Stimulated activated CD4-positive, alpha-beta T cell treated with anti-CD3 and anti-CD28 coated beads, Interleukin-2, amount 100 ng/mL, for 4 hours (primary cell): ENCODE results near the gene GNG7.
"Not testable (repeated sequence)": the region's sequence is repeated elsewhere in the genome, so short reads cannot be mapped to it uniquely, and the experiment has no call there.

Source experiments
- DNase-seq: peaks from one replicate; pipeline ENCODE4 v3.0.0-alpha.2; 2020; ENCODE audit warnings: low read depth

Gene GNG7

GRCh38 chr19:2619076-2619475 is 83.4 kb downstream of the GNG7 start:
- no peak for DNase-seq

- DNase-seq, result peak; percentile 87
Measured at GRCh38 chr19:2618611-2619010, 83.9 kb downstream of the GNG7 start.

GRCh38 chr19:2617393-2618165 is 84.9 kb downstream of the GNG7 start:
- DNase-seq, result no peak

GRCh38 chr19:2616741-2617392 is 85.6 kb downstream of the GNG7 start:
- DNase-seq, result no peak

- no peak for DNase-seq
Measured at GRCh38 chr19:2615782-2616181, 86.7 kb downstream of the GNG7 start.

GRCh38 chr19:2613507-2614295 is 88.8 kb downstream of the GNG7 start:
- DNase-seq, result peak; percentile 50

- DNase-seq, result no peak
Measured at GRCh38 chr19:2612619-2613249, 89.8 kb downstream of the GNG7 start.

GRCh38 chr19:2611483-2612464 is 90.7 kb downstream of the GNG7 start:
- no peak for DNase-seq

GRCh38 chr19:2610637-2611482 is 91.6 kb downstream of the GNG7 start:
- peak; percentile 81 for DNase-seq

GRCh38 chr19:2609389-2610116 is 92.9 kb downstream of the GNG7 start:
- DNase-seq, result no peak

- not testable (repeated sequence) for DNase-seq
Measured at GRCh38 chr19:2609034-2609388, 93.5 kb downstream of the GNG7 start.

- DNase-seq, result no peak
Measured at GRCh38 chr19:2608602-2608922, 93.9 kb downstream of the GNG7 start.

- peak; percentile 95 for DNase-seq
Measured at GRCh38 chr19:2607712-2608601, 94.5 kb downstream of the GNG7 start.

- DNase-seq, result not testable (repeated sequence)
Measured at GRCh38 chr19:2606774-2607173, 95.7 kb downstream of the GNG7 start.

GRCh38 chr19:2605889-2606288 is 96.6 kb downstream of the GNG7 start:
- not testable (repeated sequence) for DNase-seq

GRCh38 chr19:2604747-2605329 is 97.7 kb downstream of the GNG7 start:
- no peak for DNase-seq

GRCh38 chr19:2603334-2603733 is 99.2 kb downstream of the GNG7 start:
- DNase-seq, result no peak
